NCI-H2196 treated with DMSO at 0.1 percent for 48 hours (cell line): ENCODE results near the gene MORN4.
A peak's percentile ranks its signal among the peaks of the same experiment; 100 is the strongest.
"Not testable (repeated sequence)": the region's sequence is repeated elsewhere in the genome, so short reads cannot be mapped to it uniquely, and the experiment has no call there.

Experiments
- DNase-seq: peaks from one replicate; lab custom pipeline; 2025; ENCODE audit not compliant: unreplicated experiment; lab: John Stamatoyannopoulos, UW

Gene MORN4

DNA sequence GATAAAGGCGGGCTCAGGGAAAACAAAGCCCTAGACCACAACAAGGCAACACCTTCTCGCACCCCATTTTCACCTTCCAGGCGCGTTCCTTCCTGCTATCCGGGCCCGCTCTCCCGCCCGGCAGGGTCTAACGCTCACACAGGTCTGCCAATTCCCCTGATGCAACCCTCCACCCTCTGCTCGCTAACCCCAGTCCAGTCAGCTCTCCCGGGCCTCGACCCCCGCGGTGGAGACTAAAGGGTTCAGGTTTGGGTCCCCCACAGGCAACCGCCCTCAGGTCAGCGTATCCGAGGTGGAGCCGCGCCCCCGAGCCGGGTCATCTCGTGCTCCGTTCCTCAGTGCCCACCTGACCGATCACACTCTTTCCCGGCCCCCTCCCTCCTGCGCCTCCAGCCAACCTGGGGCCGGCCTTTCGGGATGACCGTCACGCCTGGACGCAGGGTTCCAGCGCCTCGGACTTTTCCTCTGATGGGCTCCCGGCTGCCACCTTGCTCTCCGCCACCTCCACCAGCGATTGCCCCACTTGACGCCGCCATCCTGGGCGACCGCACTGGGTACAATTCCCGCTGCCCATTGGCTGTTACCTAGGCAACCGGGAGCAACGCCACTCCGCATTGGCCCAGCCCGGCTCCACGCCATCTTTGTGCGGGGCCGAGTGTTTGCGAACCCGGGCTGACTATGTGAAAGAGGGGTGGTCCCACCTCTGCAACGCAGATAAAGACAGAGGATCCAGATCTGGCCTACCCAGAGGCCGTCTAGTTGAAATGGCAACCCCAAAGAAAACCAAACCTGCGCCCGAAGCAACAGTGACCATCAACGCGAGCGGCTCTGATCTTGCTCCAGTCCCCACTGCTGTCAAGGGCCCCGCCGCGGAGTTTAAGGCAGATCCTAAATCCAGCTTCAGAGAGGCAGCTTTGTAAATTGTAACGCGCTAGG, at the start of gene MORN4:
Gene MORN4, minus strand, starts transcription at position 552 of the 936 bp plus-strand sequence. CDS start 13,847 bp downstream, outside the sequence.
- peak; percentile 72 for DNase-seq

DNA sequence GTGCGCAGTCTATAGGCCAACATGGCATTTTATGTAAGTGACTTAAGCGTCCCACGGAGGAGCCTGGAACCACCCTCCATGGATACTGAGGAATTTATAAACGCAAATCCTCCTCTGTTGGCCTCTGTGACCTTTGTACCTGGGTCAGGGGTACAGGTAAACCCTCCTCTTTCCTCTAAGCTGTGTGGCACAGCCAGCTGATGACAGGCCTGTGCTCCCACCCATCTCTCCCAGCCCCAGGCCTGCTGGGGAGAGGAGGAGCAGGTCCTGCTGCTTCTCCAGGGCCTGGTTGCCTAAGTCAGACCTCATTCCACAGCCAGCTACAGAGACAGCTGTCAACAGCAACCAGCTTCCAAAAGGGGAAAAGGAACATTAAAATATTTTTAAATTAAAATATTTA, 48.7 kb upstream of the MORN4 start:
- DNase-seq = no peak

DNA sequence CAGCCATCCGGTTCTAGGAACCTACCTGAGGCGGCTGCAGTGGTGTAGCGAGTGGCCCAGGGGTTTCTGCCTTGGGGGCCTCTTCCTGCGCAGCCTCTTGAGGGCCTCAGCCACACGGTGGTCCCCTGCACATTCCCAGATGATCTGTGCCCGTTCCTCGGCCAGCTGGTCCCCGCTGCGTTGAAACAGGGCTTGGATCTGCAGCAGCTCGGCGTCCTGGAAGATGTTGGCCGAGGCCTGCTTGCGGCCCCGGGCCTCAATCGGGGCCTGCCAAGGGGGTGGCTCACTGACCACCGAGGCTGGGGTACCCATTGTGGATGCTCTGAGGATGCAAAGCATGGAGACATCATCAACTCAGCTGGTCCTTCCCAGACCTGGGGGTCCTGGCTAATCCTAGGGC, 46.3 kb upstream of the MORN4 start:
- DNase-seq = no peak

DNA sequence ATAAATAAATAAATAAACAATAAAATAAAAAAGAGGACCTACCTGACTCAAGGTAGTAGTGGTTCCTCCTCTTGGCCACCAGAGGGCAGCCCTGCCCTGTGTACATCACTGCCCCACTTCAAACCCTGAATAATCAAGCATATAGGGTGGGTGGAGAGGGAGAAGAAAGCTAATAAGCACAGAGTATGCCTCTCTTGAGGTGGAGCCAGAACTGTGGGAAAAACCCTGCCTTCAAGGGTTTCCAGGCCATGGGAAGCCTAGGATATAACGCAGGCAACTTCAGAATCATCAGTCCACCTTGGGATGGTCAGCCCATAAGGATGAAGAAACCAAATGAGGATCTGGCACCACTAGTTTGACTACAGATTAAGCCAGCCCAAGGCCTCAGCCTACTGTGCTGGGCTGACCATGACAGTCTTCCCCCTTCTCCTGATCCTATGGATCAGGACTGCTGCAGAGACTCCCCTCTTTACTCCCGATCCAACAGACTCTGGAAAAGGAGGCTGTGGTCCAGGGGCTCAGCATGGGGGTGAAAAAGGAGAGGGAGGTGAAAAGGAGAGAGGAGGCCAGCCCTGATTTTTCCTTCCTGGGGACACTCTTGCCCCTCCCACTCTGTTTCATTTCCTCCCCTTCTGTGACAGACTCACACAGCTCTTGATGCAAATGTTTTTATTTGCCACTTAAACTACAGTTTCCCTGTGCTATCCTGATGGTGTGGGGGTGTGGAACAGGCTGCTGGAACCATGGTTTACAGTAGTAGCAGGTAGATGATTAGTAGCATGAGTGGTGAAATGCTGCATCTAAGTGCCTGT, 43.7 kb upstream of the MORN4 start:
- DNase-seq = peak; percentile 62

DNA sequence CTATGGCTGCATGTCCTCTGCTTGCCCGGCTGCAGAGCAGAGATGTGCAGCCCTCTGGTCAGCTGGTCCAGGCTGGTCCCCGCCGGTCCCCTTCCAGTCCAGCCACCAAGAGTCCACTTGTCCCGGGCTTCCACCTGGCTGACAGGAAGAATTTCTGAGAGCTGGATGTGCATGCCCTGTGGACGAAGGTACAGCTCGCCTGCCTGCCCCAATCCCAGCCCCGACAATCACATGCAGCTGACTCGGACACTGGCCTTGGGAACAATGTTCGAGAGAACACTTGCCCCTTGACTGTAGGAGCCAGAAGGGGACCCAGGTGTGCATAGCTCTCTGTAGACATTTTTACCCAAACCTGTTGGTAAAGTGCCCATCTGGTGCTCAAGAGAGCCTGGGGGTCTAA, 41.9 kb upstream of the MORN4 start:
- no peak for DNase-seq

DNA sequence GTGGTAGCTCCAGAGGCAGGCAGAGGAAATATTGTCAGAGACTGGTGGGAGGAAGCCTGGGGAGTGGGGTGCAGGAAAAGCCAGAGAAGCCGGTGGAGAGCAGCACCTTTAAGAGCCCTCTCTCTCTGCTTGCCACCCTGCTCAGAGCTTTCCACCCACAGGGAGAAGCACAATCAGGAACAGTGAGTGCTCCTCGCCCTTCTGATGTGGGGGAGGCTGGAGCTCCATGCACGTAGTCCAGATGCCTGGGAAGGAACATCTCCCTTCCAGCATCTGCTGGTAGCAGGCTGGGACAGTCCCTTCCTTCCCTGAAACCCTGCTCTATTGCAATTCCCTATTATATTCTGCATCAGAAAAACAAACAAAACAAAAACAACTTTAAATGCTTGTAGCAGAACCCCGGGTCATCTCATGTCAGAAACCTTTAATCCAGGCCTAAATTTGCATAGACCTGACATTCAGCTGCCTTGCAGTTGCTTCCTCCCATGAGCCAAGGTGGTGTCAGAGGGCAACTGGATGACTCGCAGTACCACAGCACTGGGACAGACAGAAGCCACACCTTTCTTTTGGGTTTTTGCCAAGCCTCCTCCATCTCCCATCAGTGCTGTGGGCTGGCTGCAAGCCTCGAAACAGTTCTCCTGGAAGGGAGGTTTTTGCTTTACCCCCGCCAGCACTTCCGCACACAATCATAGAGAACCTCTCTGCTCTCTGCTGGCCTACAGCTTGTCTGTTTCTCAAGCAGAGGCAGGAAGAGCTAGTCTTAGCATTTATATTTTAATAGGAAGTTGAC, 40.6 kb upstream of the MORN4 start:
- DNase-seq = peak; percentile 48

DNA sequence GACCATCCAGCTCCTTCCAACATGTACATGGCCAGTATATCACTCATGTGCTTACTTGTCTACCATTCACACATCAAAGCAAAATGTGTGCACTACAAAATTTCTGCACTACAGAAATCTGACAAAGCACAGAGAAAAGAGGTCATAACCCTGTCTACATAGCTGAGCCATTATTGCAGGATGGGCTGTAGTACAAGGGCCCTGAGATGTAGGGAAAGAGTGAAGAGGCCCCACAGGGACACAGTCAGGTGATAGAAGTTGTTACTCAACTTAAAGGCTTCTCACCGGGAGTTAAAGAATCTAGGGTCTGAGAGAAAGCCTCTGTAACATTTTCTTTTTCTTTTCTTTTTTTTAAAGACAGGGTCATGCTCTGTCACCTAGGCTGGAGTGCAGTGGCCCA, 36.3 kb upstream of the MORN4 start:
- DNase-seq = no peak

DNA sequence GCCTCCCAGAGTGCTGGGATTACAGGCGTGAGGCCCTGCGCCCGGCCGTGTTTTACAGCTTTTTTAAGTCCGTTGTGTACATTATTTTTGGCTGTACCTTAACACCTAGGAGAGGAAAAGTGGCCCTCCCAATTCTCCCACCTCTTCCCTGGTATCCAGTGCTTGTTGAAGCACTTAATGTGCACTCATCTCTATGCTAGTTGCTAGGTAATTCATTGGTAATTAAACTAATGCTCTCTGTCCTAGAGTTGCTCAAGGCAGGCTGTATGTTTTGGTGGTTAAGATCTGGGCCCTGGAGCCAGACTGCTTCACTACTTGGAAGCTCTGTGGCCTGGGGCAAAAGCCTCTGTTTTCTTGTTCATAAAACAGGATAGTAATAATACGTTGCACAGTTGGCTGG, 34.2 kb upstream of the MORN4 start:
- no peak for DNase-seq

DNA sequence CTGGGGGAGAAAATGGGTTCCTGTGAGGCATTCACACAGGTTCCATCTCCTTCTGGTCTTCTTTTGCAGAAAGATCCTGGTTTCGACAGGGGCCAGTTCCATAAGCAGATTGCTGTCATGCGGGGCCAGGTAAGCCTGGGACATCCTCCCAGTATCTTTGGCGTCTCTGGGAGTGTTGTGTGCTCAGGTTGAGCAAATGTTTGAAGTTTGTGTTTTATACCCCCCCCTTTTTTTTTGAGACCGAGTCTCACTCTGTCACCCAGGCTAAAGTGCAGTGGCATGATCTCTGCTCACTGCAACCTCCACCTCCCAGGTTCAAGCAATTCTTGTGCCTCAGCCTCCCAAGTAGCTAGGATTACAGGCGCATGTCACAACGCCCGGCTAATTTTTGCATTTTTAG, 33.7 kb upstream of the MORN4 start:
- no peak for DNase-seq

DNA sequence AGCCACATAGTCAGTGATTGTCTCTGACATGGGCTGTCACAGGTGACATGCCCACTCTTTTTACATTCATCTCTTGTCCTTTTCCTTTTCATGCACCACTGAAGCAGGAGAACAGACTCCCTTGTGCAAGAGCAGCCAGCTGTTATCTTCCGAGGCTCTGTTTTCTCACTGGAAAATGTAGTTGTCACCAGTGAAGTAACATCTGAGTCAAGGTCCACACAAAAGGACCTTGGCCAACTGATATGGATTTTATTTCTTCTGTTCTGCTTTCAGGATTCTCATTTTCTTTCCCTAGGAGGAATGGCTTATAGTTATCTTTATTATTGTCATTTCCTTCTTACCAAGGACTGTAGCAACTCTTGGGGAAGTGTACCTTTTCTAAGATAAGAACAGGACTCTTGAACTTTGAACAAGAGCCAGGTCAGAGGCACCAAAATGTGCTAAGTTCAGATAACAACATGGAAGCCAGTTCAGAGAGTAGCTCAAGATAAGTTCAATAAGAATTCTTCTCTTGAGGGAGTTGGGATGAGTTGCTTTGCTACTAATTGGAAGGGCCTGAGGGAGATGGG, 31.1 kb upstream of the MORN4 start:
- no peak for DNase-seq

DNA sequence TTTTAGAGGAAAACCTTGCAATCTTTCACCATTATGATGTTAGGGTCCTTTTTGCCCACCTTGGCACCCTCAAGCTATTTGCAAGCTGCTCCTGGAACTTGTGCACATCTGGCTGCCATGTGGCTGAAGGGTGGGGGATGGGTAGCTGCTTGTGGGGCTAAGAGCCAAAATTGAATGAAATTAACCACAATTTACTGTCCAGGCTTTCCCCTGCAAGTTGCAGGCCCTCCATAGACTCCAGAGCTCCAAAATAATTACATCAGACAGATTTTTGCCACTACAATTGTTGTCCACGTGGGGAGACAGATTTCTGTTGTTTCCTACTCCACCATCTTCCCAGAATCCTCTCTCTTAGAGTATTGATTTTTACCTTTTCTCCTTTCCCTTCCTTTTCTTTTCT, 26.3 kb upstream of the MORN4 start:
- DNase-seq = no peak

DNA sequence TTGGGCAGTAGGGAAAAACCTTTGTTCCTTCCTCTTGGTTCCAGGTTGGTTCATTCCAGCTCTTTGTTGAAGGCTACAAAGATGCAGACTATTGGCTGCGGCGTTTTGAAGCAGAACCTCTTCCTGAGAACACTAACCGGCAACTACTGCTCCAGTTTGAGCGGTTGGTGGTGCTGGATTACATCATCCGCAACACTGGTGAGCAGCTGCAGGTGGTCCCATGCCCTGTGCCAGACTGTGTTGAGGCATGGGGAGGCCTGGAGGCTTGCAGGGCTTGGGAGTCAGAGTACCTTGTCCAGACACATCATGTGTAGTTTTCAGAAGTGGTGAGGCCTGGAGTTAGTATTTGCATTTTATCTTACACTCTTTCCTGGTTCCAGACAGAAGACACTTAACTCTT, 23.5 kb upstream of the MORN4 start:
- no peak for DNase-seq

DNA sequence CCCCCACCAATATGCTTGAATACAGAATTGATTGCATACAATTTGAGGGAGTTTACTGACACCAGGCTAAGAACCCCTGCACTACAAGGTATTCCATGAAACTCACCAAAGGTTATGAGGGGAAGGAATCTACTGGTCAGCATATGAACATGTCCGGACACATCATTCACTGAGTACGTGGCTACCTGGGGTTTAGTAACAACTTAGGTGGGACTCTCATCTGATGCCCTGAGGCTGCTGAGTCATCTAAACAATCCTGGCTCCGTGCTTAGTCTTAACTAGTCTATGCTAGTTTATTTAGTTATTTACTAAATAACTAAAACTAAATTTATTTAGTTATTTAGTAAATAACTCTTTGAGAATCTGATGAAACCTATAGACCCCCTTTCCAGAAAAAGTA, 18.5 kb upstream of the MORN4 start:
- DNase-seq = no peak

DNA sequence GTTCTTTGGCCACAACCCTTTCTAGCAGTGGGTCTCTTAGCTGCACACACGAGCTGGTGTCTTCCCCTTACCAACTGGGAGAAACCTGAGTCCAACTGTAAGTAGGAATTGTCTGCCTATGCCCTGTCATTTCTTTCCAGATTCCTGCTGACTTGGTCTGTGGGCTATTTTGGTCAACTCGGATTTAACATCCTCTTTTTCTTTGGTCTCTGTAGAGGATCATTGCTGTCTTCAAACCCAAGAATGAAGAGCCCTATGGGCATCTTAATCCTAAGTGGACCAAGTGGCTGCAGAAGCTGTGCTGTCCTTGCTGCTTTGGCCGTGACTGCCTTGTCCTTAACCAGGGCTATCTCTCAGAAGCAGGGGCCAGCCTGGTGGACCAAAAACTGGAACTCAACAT, 17.4 kb upstream of the MORN4 start:
- no peak for DNase-seq

DNA sequence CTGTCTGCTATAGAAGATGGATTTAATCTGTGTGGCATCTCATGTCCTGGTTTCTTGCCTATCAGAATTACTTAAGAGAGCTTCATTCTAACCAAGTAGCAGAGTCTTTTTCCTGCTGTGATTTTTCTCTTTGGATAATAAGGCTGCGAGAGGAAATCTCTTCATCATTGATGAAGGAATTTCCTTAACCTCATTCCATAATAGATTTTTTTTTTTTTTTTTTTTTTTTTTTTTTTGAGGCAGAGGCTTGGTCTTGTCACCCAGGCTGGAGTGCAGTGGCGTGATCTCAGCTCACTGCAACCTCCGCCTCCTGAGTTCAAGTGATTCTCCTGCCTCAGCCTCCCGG, 16.1 kb upstream of the MORN4 start:
- DNase-seq = not testable (repeated sequence)

DNA sequence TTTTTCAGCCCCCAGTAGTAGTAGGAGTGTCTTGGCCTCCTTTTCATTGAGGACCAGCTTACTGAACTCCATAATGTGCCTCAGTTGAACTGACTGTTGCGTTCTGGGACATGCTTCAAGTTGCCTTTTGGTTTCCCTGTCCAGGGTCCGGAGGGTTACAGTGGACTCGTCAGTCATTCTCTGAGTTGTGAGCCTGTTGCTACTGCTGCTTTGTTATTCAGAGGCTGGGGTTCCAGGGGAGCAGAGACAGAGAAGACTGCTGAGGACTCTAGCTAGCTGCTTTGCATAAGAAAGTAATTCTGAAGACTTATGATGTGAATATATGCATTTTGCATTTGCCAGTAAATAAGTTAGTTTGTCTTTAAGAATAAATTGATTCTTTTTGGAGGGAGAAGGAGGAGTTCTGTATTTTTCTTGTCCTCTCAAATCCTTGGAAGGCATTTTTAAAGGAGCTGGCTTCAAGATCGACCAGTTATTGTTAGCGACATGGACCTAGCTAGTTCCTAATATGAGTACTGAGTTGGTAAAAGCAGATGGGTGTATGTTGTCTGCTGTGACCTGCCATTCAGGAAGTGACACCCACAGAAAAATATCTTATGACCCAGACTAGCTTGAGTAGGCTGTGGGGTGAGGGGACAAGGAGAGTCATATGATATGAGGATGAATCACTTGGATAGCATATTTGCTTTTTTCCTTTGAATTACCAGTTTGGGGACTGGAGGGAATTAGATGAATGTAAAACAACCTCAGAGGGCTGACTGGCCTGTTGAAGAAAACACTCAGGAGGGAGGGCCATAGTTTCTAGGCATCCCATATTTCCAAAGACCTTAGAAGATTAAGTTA, 15.5 kb upstream of the MORN4 start:
- peak; percentile 16 for DNase-seq

DNA sequence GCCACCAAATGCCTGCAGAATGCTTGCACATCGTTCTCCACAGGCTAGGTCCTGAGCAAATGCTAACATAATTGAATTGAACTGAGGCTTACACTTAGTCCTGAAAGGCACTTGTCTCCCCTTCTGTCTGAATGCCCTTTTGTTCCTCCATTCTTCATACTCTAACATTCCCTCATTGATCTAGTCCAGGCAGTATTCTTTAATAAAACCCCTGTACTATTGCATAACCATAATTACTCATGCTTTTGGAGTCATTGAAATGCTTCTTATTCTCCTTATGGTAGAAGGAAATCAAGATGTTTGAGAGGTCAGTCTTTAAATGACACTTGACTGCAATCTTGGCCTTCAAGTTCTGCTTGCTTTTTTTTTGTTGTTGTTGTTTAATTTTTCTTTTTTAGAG, 14.3 kb upstream of the MORN4 start:
- no peak for DNase-seq

DNA sequence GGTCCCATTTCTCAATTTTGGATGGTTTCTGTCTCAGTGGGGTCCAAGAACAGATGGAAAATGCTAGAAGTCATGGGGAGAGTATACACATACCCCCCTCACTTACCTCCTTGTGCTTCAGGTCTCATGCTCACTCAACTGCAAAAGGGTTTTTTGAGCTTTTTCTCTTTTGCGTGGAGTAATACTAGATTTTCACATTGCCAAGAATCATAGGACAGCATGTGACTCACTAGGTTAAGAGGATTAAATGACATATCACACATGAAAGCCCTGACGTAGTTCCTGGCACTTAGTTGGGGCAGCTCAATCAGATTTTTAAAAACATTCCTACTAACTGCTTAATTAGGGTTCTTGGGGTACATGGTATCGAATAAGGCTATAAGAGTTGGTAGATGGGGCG, 11.6 kb upstream of the MORN4 start:
- DNase-seq = no peak

DNA sequence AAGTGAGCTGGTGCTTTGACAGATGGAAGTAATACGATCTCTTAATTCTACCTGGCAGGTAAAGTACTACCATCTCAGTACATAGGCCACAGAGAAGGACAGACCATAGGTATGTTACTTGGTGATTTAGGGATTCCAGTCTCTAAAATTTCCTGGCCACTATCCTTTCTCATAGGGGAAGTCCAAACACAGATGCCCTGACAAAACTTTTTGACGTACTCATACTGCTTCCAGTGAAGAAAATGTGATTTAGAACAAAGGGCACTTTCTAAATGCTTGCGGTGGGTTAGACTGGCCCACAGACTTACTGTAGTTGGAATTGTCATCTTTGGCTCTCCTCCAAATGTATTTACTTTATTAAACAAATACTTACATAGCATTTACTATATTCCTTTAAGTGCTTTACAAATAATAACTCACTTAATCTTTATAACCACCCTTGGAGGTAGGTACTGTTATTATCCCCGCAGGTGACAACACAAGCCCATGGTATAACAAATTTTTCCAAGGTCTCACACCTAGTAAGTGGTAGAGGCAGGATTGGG, 10.2 kb upstream of the MORN4 start:
- DNase-seq = no peak
